ENCODE measurements around the gene PPAT. TPM values are rescaled to one million over a fixed set of nuclear protein-coding genes. Genes with fewer than 3 reads are reported as not detected.

Gene PPAT
- total and polyA plus RNA-seq, 4 donors, result 3.7 to 11.0 (median 5.7) TPM

- Histone ChIP-seq H3K9me3 (ENCODE audit: control insufficient read depth in 4 of 4, low read length in 3 of 4) (no peaks in the 10 kb centered on the region), H3K9ac (ENCODE audit: low read depth in 1 of 2, low read length in 2 of 2) (no peak overlapping the region), H3K36me3 (ENCODE audit: control insufficient read depth in 4 of 4, insufficient read depth in 3 of 4, low read depth in 1 of 4, low read length in 3 of 4) (peaks cover 4 to 31% (median 24%) of the 10 kb centered on the region in 4 donors), H3K4me3 (ENCODE audit: low read depth in 1 of 3, low read length in 3 of 3) (no peak overlapping the region), H3K27ac (ENCODE audit: low read depth in 1 of 2, low read length in 2 of 2) (no peak overlapping the region), H3K4me1 (ENCODE audit: control insufficient read depth in 4 of 4, insufficient read depth in 4 of 4, low read length in 3 of 4) (peaks cover 9 to 23% (median 13%) of the 10 kb centered on the region in 4 donors), H3K27me3 (ENCODE audit: control insufficient read depth in 4 of 4, insufficient read depth in 4 of 4, low read length in 3 of 4) (no peaks in the 10 kb centered on the region)
- no peak for TF ChIP-seq YY1 (IDR thresholded peaks at IDR 0.05)
- no peak for TF ChIP-seq RAD21 (IDR thresholded peaks at IDR 0.05)
- no peak for TF ChIP-seq FOXA2 (IDR thresholded peaks at IDR 0.05)
- no peak for TF ChIP-seq REST (IDR thresholded peaks at IDR 0.05)
- TF ChIP-seq FOXA1 (IDR thresholded peaks at IDR 0.05), result no peak
- TF ChIP-seq HNF4A (conservative IDR thresholded peaks at IDR 0.05), result no peak
- no peak for TF ChIP-seq RXRA (IDR thresholded peaks at IDR 0.05)
- TF ChIP-seq SP1 (IDR thresholded peaks at IDR 0.05), result no peak
- TF ChIP-seq, protein P1, sequence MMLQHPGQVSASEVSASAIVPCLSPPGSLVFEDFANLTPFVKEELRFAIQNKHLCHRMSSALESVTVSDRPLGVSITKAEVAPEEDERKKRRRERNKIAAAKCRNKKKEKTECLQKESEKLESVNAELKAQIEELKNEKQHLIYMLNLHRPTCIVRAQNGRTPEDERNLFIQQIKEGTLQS (IDR thresholded peaks at IDR 0.05), result no peak
- TF ChIP-seq EGR1 (IDR thresholded peaks at IDR 0.05; ENCODE audit: low read depth in 2 of 2), result no peak
- TF ChIP-seq NR2F2 (IDR thresholded peaks at IDR 0.05), result no peak
- TF ChIP-seq HNF4G (IDR thresholded peaks at IDR 0.05), result no peak
- TF ChIP-seq GABPA (IDR thresholded peaks at IDR 0.05 in 1 of 2, conservative IDR thresholded peaks at IDR 0.05 in 1 of 2), result no peak
- TF ChIP-seq, protein P2, sequence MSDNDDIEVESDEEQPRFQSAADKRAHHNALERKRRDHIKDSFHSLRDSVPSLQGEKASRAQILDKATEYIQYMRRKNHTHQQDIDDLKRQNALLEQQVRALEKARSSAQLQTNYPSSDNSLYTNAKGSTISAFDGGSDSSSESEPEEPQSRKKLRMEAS (IDR thresholded peaks at IDR 0.05), result no peak
- TF ChIP-seq JUND (IDR thresholded peaks at IDR 0.05), result no peak
- no peak for TF ChIP-seq ZBTB33 (IDR thresholded peaks at IDR 0.05)
- TF ChIP-seq TAF1 (conservative IDR thresholded peaks at IDR 0.05), result no peak
- WGBS, result 90% methylated on average over 5 of the region's 5 CpGs
- DNase-seq (ENCODE audit: low spot score), result no peak
Measured at GRCh38 chr4:56463711-56464110, 28.3 kb upstream of the PPAT start.

GRCh38 chr4:56462157-56462556 is 26.7 kb upstream of the PPAT start:
- H3K9ac ChIP-seq (ENCODE audit: low read depth in 1 of 2, low read length in 2 of 2), result no peak overlapping the region
- DNase-seq (ENCODE audit: low spot score), result no peak
- no peaks in the 10 kb centered on the region for H3K9me3 ChIP-seq (ENCODE audit: control insufficient read depth in 4 of 4, low read length in 3 of 4)
- no peak overlapping the region for H3K27ac ChIP-seq (ENCODE audit: low read depth in 1 of 2, low read length in 2 of 2)
- H3K27me3 ChIP-seq (ENCODE audit: control insufficient read depth in 4 of 4, insufficient read depth in 4 of 4, low read length in 3 of 4), result no peaks in the 10 kb centered on the region
- H3K4me1 ChIP-seq (ENCODE audit: control insufficient read depth in 4 of 4, insufficient read depth in 4 of 4, low read length in 3 of 4), result peaks cover 6 to 16% (median 9%) of the 10 kb centered on the region in 4 donors
- TF ChIP-seq REST (IDR thresholded peaks at IDR 0.05), result no peak
- no peak for TF ChIP-seq JUND (IDR thresholded peaks at IDR 0.05)
- TF ChIP-seq, protein P3, sequence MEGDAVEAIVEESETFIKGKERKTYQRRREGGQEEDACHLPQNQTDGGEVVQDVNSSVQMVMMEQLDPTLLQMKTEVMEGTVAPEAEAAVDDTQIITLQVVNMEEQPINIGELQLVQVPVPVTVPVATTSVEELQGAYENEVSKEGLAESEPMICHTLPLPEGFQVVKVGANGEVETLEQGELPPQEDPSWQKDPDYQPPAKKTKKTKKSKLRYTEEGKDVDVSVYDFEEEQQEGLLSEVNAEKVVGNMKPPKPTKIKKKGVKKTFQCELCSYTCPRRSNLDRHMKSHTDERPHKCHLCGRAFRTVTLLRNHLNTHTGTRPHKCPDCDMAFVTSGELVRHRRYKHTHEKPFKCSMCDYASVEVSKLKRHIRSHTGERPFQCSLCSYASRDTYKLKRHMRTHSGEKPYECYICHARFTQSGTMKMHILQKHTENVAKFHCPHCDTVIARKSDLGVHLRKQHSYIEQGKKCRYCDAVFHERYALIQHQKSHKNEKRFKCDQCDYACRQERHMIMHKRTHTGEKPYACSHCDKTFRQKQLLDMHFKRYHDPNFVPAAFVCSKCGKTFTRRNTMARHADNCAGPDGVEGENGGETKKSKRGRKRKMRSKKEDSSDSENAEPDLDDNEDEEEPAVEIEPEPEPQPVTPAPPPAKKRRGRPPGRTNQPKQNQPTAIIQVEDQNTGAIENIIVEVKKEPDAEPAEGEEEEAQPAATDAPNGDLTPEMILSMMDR (IDR thresholded peaks at IDR 0.05; ENCODE audit: low read depth, low read length, missing input control), result no peak
- peaks cover 4 to 44% (median 35%) of the 10 kb centered on the region in 4 donors for H3K36me3 ChIP-seq (ENCODE audit: control insufficient read depth in 4 of 4, insufficient read depth in 3 of 4, low read depth in 1 of 4, low read length in 3 of 4)
- H3K4me3 ChIP-seq (ENCODE audit: low read depth in 1 of 3, low read length in 3 of 3), result no peak overlapping the region
